NT2/D1 (cell line): ENCODE data around the gene MCOLN3.

Experiments used
- SUZ12 ChIP-seq: IDR thresholded peaks from 2 replicates; pipeline ENCODE4 v1.6.1; 2011; ENCODE audit not compliant: insufficient read length, insufficient read depth; ENCODE audit errors: extremely low read depth
- YY1 ChIP-seq: IDR thresholded peaks from 2 replicates; pipeline ENCODE4 v1.6.1; 2011; ENCODE audit not compliant: insufficient read length, insufficient read depth
- ZNF274 ChIP-seq: IDR thresholded peaks from 2 replicates; pipeline ENCODE4 v1.6.1; 2011; ENCODE audit warnings: mild to moderate bottlenecking, low read depth, low read length

GRCh38 chr1:85088408-85088784 is 40.1 kb upstream of the MCOLN3 start:
- TF ChIP-seq ZNF274 (no peak), SUZ12 (no peak), YY1 (no peak)
